Heart left ventricle (tissue), 16 donors: ENCODE data around the gene DNAJC10. TPM values are rescaled to one million over a fixed set of nuclear protein-coding genes. Genes with fewer than 3 reads are reported as not detected.

Source experiments
- ATAC-seq, 4 donors: fragments of 200-7000 bp; cut with Tn5 transposase; one replicate each; pipeline ENCODE4 v1.9.1; 2020 to 2022; ENCODE audit warnings: moderate library complexity in 4 of 4, mild to moderate bottlenecking in 3 of 4, moderate number of reproducible peaks in 1 of 4
- DNase-seq, 5 donors: peaks; one replicate each; pipeline ENCODE4 v3.0.0-alpha.2; 2020
- H3K27ac ChIP-seq, 12 donors: fragments of 200-600 bp; sonication (generic) in 4 of 12; one replicate each; pipeline versions ENCODE4 v1.5.0 to v1.8.0; 2016 to 2022; ENCODE audit warnings: mild to moderate bottlenecking in 2 of 12
- H3K27me3 ChIP-seq, 9 donors: fragments of 200-600 bp; sonication (generic) in 2 of 9; one replicate each; pipeline versions ENCODE4 v1.5.1 to v1.8.0; 2016 to 2022; ENCODE audit warnings: mild to moderate bottlenecking in 3 of 9
- H3K36me3 ChIP-seq, 9 donors: fragments of 200-600 bp; sonication (generic) in 2 of 9; one replicate each; pipeline versions ENCODE4 v1.5.0 to v1.8.0; 2018 to 2022; ENCODE audit warnings: mild to moderate bottlenecking in 2 of 9
- H3K4me1 ChIP-seq, 12 donors: fragments of 200-600 bp; sonication (generic) in 4 of 12; one replicate each; pipeline versions ENCODE4 v1.5.0 to v1.8.0; 2016 to 2022; ENCODE audit warnings: mild to moderate bottlenecking in 3 of 12
- H3K4me3 ChIP-seq, 12 donors: fragments of 200-600 bp; sonication (generic) in 4 of 12; one replicate each; pipeline versions ENCODE4 v1.5.0 to v1.8.0; 2017 to 2022; ENCODE audit warnings: mild to moderate bottlenecking in 9 of 12, moderate library complexity in 4 of 12
- H3K9me3 ChIP-seq, 12 donors: fragments of 200-600 bp; sonication (generic) in 4 of 12; one replicate each; pipeline versions ENCODE4 v1.5.0 to v1.8.0; 2016 to 2022; ENCODE audit warnings: mild to moderate bottlenecking in 1 of 12
- CTCF ChIP-seq, 12 donors: fragments of 200-600 bp; sonication (generic) in 4 of 12; IDR thresholded peaks; one replicate each; pipeline versions ENCODE4 v1.5.0 to v1.8.0; 2018 to 2022; ENCODE audit warnings: antibody characterized with exemption in 12 of 12, mild to moderate bottlenecking in 5 of 12
- POLR2A ChIP-seq, 2 donors: fragments of 450-650 bp; IDR thresholded peaks; one replicate each; pipeline ENCODE4 v1.6.1; 2017; ENCODE audit warnings: antibody characterized with exemption in 2 of 2, mild to moderate bottlenecking in 2 of 2, moderate library complexity in 2 of 2
- WGBS, 4 donors: extraction: QIAGEN DNeasy Blood & Tissue Kit in 2 of 4; methylation state at CpG; one replicate each; pipeline versions ENCODE4 v1.1.5 to v1.1.7; 2013 to 2018; 5-methylcytosine and 5-hydroxymethylcytosine counted together
- intact Hi-C, 10 donors: fragments of 100-400 bp; cut with DNase I; formaldehyde crosslinking; loops; one replicate each; pipeline versions ENCODE4 v1.11.1 to v1.14.2; 2022
- polyA plus RNA-seq, 2 donors: library from polyadenylated mRNA; stranded (reverse); fragments of 200-250 nt; gene quantifications; one replicate each; pipeline ENCODE4 v1.2.3, GENCODE V29; 2013
- total RNA-seq, 9 donors: library from RNA; depleted of rRNA in 2 of 9; stranded (reverse); fragments of >200 nt in 2 of 9; fragmentation: NEBNext Ultra II Directional in 3 of 9; extraction: Animal tissue kit (Norgen Biotek cat#: 25700) in 3 of 9; gene quantifications; one replicate each; pipeline versions ENCODE4 v1.1.0 to v1.2.4, GENCODE V29; 2016 to 2023
- donor health status: ischemic (EF 13 %, LVEDD 7.1; RV severe dilation, severe dysfunction).
- donor health status: healthy with polysubstance abuse.
- donor health status: DM: no; HTN: yes; CAD: no.
- donor health status: DM: no; HTN: no; CAD: no.
- donor health status: ischemic (EF 25% LVEDD 6.9; RV normal size, moderate dysfunction).
- donor health status: ischemic (EF 25% LVEDD 5.7; RV mildly dilated, moderate dysfunction).
- donor health status: healthy.
- donor health status: DM: yes; HTN: yes; CAD: no.
- donor health status: ischemic (EF 35%, LVEDD 5.7; RV mildly dilated, moderate dysfunction).
- donor health status: nonischemic (EF 11% LVEDD 7.7; RV severe dilation, severe dysfunction).
- donor health status: DM: yes; HTN: yes; CAD: no.
- donor health status: PGD.
- donor health status: ischemic (EF 29% LVEDD 5.4; RV normal size, mild dysfunction).
- donor health status: nonischemic (EF 23%, LVEDD 6.1; RV moderate dilation, normal function).

The DNAJC10 gene
- total and polyA plus RNA-seq, 11 donors, result 9.8 to 73.5 (median 47.3) TPM

GRCh38 chr2:182818925-182819324 lies 102.9 kb downstream of the DNAJC10 start:
- ATAC-seq (no peak), DNase-seq (no peak)
- Histone ChIP-seq H3K4me1 (peaks cover 0 to 14% (median 0%) of the 10 kb centered on the region in 12 donors), H3K27ac (no peak overlapping the region), H3K36me3 (no peaks in the 10 kb centered on the region), H3K27me3 (no peaks in the 10 kb centered on the region), H3K9me3 (no peaks in the 10 kb centered on the region), H3K4me3 (no peak overlapping the region)
- TF ChIP-seq POLR2A (IDR thresholded peaks at IDR 0.05), result no peak
- TF ChIP-seq CTCF (IDR thresholded peaks at IDR 0.05), result no peak
- WGBS, 4 donors, result 86 to 93% (median 90%) methylated on average over 4 of the region's 4 CpGs
- intact Hi-C loops, result no loop called here

- intact Hi-C loops, result no loop called here
- H3K4me3 ChIP-seq, result no peak overlapping the region
- no peak for ATAC-seq
- H3K9me3 ChIP-seq, result no peaks in the 10 kb centered on the region
- TF ChIP-seq POLR2A (IDR thresholded peaks at IDR 0.05) (no peak), CTCF (IDR thresholded peaks at IDR 0.05) (no peak)
- WGBS, 4 donors, result 95 to 99% (median 98%) methylated on average over 4 of the region's 4 CpGs
- no peaks in the 10 kb centered on the region for H3K36me3 ChIP-seq
- DNase-seq, result no peak
- no peaks in the 10 kb centered on the region for H3K27me3 ChIP-seq
- H3K4me1 ChIP-seq, result peaks cover 0 to 14% (median 0%) of the 10 kb centered on the region in 12 donors
- no peak overlapping the region for H3K27ac ChIP-seq
These were observed 103.4 kb downstream of the DNAJC10 start for GRCh38 chr2:182819412-182819811.

GRCh38 chr2:182821182-182821581 lies 105.1 kb downstream of the DNAJC10 start:
- 78 to 88% (median 83%) methylated on average over 2 of the region's 2 CpGs for WGBS, 4 donors
- ATAC-seq (no peak), DNase-seq (no peak)
- Histone ChIP-seq H3K4me1 (peaks cover 0 to 14% (median 0%) of the 10 kb centered on the region in 12 donors), H3K27me3 (no peaks in the 10 kb centered on the region), H3K36me3 (no peaks in the 10 kb centered on the region), H3K4me3 (no peak overlapping the region), H3K27ac (no peak overlapping the region), H3K9me3 (no peaks in the 10 kb centered on the region)
- intact Hi-C loops, result no loop called here
- no peak for TF ChIP-seq CTCF (IDR thresholded peaks at IDR 0.05)
- TF ChIP-seq POLR2A (IDR thresholded peaks at IDR 0.05), result no peak

- WGBS, 4 donors, result 95 to 96% (median 95%) methylated on average over 2 of the region's 2 CpGs
- Histone ChIP-seq H3K36me3 (no peaks in the 10 kb centered on the region), H3K4me3 (no peak overlapping the region), H3K27me3 (no peaks in the 10 kb centered on the region), H3K27ac (no peak overlapping the region), H3K4me1 (peaks cover 0 to under 1% (median 0%) of the 10 kb centered on the region in 12 donors), H3K9me3 (no peaks in the 10 kb centered on the region)
- TF ChIP-seq CTCF (IDR thresholded peaks at IDR 0.05) (no peak), POLR2A (IDR thresholded peaks at IDR 0.05) (no peak)
- no peak for DNase-seq
- intact Hi-C loops, result no loop called here
- no peak for ATAC-seq
These were observed 106.7 kb downstream of the DNAJC10 start for GRCh38 chr2:182822733-182823132.
